ENCODE measurements around the gene TMA7B. TPM values are rescaled to one million over a fixed set of nuclear protein-coding genes. Genes with fewer than 3 reads are reported as not detected.

The TMA7B gene
- total RNA-seq, 1 experiment from 2014 or later = not detected

DNA sequence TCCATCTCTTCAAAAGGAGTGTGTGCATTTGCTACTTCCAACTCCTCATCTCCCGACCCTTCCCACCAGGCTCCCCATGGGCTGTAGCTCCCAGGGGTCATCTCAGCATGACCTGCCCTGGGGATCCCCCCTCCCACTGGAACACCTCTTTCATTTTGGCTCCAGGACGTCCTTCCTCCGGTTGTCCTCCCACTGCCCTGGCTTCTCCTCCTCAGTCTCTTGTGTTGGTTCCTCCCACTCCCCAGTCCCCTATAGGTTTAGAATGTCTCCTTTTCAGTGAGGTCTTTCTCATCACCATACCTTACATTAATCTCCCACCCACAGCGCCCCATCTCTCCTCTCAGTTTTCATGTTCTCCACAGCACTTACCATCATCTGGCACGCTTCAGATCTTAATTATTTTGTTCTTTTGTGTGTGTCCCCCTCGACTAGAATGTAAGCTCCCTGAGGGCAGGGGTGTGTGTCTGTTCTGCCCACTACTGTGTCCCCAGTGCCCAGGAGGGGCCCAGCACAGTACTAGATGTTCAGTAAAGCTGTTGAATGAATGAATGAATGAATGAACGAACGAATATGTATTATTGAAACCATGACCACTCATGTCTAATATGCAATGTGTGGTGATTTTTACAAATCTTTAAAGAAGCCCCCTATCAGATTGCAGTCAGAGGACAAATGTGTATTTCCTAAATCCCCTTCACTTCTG lies 2.0 kb upstream of the TMA7B start:
- intact Hi-C loops (cut with micrococcal nuclease) = no loop called here
- ChIA-PET CTCF (interaction anchor here (0.7 to 1.2 kb wide), 3 partner anchors 26 to 389 kb away, joined by 3 to 4 read pairs (median 3); no protein-coding TSS in a partner anchor), POLR2A (interaction anchor here (1.7 kb wide), 1 partner anchor 26 kb away, joined by 6 read pairs; no protein-coding TSS in a partner anchor)
- no TSS peak for BruUV-seq (replicated peaks)
- Mint-ChIP-seq H3K9me3 (ENCODE audit: unreplicated experiment) (no peaks in the 10 kb centered on the region), H3K27ac (ENCODE audit: low read depth, unreplicated experiment) (no peak overlapping the region), H3K4me3 (ENCODE audit: unreplicated experiment) (no peak overlapping the region), H3K4me1 (ENCODE audit: insufficient read depth, unreplicated experiment) (peaks cover 26% of the 10 kb centered on the region), H3K36me3 (ENCODE audit: insufficient read depth, unreplicated experiment) (peaks cover 6% of the 10 kb centered on the region), H3K27me3 (ENCODE audit: insufficient read depth, unreplicated experiment) (no peaks in the 10 kb centered on the region)
- TF ChIP-seq, protein P1, sequence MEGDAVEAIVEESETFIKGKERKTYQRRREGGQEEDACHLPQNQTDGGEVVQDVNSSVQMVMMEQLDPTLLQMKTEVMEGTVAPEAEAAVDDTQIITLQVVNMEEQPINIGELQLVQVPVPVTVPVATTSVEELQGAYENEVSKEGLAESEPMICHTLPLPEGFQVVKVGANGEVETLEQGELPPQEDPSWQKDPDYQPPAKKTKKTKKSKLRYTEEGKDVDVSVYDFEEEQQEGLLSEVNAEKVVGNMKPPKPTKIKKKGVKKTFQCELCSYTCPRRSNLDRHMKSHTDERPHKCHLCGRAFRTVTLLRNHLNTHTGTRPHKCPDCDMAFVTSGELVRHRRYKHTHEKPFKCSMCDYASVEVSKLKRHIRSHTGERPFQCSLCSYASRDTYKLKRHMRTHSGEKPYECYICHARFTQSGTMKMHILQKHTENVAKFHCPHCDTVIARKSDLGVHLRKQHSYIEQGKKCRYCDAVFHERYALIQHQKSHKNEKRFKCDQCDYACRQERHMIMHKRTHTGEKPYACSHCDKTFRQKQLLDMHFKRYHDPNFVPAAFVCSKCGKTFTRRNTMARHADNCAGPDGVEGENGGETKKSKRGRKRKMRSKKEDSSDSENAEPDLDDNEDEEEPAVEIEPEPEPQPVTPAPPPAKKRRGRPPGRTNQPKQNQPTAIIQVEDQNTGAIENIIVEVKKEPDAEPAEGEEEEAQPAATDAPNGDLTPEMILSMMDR (IDR thresholded peaks at IDR 0.05; ENCODE audit: unreplicated experiment) = no peak
- no peak for DNase-seq (ENCODE audit: unreplicated experiment)

DNA sequence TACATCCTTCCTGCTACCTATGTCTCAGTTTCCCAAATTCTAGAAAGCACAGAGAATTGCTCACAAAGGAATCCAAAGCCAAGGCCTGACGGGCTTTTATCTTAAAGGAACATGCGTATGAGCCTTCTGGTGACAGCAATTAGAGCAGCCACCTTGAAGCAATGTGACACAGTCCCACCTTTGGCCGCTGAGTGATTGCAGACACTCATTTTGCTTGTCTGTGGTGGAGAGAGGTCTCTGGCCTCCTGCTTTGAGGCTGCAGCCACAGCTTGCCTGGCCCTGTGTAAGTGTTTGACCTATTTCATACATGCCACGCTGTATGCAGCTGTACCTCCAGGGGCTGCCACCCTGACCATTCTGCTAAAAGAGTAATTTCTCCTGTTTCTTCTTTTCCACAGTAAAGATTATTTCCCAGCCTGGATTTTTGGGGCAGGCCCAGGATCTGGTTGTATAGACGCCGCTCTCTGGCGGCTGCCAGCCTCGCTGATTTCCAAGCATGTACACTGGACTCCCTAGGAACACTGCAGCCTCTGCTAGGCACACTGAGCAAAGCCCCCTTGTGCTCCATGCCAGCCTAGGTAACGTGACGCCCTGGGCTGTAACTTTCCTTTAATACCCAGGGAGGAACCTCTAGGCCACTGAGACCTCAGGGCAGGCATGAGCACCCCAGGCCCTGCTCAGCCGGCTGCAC lies 1.1 kb upstream of the TMA7B start:
- no peak for DNase-seq (ENCODE audit: unreplicated experiment)
- Mint-ChIP-seq H3K4me3 (ENCODE audit: unreplicated experiment) (no peak overlapping the region), H3K9me3 (ENCODE audit: unreplicated experiment) (no peaks in the 10 kb centered on the region), H3K27me3 (ENCODE audit: insufficient read depth, unreplicated experiment) (no peaks in the 10 kb centered on the region), H3K36me3 (ENCODE audit: insufficient read depth, unreplicated experiment) (peaks cover 6% of the 10 kb centered on the region), H3K27ac (ENCODE audit: low read depth, unreplicated experiment) (peak overlapping the region; percentile 89), H3K4me1 (ENCODE audit: insufficient read depth, unreplicated experiment) (peaks cover 26% of the 10 kb centered on the region)
- intact Hi-C loops (cut with micrococcal nuclease) = no loop called here
- ChIA-PET CTCF (interaction anchor here (0.7 to 1.9 kb wide), 3 partner anchors 41 to 66 kb away, joined by 3 to 9 read pairs (median 5); no protein-coding TSS in a partner anchor), POLR2A (interaction anchor here (0.5 to 1.2 kb wide), 3 partner anchors 38 to 85 kb away, joined by 3 to 5 read pairs (median 3); no protein-coding TSS in a partner anchor)
- TF ChIP-seq, protein P1 (IDR thresholded peaks at IDR 0.05; ENCODE audit: unreplicated experiment) = no peak
- BruUV-seq (replicated peaks) = no TSS peak

DNA sequence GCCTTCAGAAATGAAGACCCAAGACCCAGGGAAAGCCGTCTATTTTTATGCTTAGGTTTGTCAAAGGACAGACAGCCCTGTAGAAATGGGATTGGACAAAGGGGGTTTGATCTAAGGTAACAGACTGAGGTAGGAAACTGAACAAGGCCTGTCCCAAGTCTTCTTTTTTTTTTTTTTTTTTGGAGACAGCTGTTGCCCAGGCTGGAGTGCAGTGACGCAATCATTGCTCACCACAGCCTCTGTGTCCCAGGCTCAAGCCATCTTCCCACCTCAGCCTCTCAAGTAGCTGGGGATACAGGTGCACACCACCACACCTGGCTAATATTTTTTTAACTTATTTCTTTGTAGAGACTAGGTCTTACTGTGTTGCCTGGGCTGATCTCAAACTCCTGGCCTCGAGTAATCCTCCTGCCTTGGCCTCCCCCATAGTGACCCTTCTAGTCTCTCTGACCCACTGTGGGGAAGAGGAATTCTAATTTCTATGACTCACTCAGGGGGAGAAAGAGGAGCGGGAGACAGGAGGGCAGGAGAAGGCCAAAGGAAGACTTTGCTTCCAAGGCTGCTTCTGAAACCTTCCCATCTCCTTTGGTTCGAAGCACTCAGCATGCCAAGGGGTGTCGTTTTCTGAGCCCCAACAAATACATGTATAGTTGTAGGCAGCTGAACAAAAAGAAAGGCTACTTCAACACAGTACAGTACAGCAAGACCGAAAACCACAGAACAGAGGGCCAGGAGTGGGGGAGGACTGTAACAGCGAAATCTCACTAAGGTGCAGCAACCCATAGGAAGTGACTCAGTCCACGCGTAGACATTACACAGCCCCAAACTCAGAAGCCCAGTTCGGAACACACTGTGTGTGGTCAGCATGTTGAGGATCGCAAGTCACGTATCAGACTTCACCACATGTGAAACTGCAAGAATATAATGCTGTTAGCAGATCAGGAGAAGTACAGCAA lies 872 bp downstream of the TMA7B start:
- intact Hi-C loops (cut with micrococcal nuclease) = loop anchor here (1.0 kb wide), 1 partner anchor 37 kb away; no protein-coding TSS in a partner anchor
- Mint-ChIP-seq H3K9me3 (ENCODE audit: unreplicated experiment) (no peaks in the 10 kb centered on the region), H3K27me3 (ENCODE audit: insufficient read depth, unreplicated experiment) (no peaks in the 10 kb centered on the region), H3K36me3 (ENCODE audit: insufficient read depth, unreplicated experiment) (peaks cover 6% of the 10 kb centered on the region), H3K27ac (ENCODE audit: low read depth, unreplicated experiment) (peak overlapping the region; percentile 89), H3K4me3 (ENCODE audit: unreplicated experiment) (peak overlapping the region; percentile 41), H3K4me1 (ENCODE audit: insufficient read depth, unreplicated experiment) (peaks cover 32% of the 10 kb centered on the region)
- no TSS peak for BruUV-seq (replicated peaks)
- TF ChIP-seq, protein P1 (IDR thresholded peaks at IDR 0.05; ENCODE audit: unreplicated experiment) = no peak
- DNase-seq (ENCODE audit: unreplicated experiment) = peak; percentile 80
- CTCF ChIA-PET = interaction anchor here (0.6 kb wide), 2 partner anchors 41 to 409 kb away, joined by 3 read pairs; no protein-coding TSS in a partner anchor
- POLR2A ChIA-PET = interaction anchor here (1.3 to 1.4 kb wide), 2 partner anchors 17 to 39 kb away, joined by 3 to 5 read pairs; no protein-coding TSS in a partner anchor

Data from MCF 10A (cell line).